ENCODE measurements around the gene ADTRP.
"Not testable (repeated sequence)": the region's sequence is repeated elsewhere in the genome, so short reads cannot be mapped to it uniquely, and the experiment has no call there.

ADTRP gene

GRCh38 chr6:11692451-11693376 is 85.9 kb downstream of the ADTRP start:
- no peak for DNase-seq (ENCODE audit: low spot score)

GRCh38 chr6:11689847-11690246 is 88.8 kb downstream of the ADTRP start:
- no peak for DNase-seq (ENCODE audit: low spot score)

DNA sequence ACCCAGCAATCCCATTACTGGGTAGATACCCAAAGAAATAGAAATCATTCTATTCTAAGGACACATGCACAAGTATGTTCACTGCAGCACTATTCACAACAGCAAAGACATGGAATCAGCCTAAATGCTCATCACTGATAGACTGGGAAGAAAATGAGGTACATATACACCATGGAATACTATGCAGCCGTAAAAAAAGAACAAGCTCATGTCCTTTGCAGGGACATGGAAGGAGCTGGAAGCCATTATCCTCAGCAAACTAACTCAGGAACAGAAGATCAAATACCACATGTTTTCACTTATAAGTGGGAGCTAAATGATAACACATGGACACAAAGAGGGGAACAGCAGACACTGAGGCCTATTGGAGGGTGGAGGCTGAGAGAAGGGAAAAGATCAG is 89.2 kb downstream of the ADTRP start:
- DNase-seq (ENCODE audit: low spot score), result not testable (repeated sequence)

DNA sequence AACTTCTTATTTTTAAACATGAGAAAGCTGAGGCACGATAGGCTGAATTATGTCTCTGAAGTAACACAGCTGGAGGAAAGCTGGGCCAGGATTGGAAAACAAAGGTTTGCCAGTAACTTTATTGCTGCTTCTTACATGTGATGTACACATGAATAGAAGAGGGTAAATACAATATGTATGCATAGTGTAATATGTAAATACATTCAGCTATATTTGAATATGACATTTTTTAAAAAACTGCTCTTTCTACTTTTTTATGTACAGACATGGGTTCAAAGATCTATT is 90.2 kb downstream of the ADTRP start:
- no peak for DNase-seq (ENCODE audit: low spot score)

DNA sequence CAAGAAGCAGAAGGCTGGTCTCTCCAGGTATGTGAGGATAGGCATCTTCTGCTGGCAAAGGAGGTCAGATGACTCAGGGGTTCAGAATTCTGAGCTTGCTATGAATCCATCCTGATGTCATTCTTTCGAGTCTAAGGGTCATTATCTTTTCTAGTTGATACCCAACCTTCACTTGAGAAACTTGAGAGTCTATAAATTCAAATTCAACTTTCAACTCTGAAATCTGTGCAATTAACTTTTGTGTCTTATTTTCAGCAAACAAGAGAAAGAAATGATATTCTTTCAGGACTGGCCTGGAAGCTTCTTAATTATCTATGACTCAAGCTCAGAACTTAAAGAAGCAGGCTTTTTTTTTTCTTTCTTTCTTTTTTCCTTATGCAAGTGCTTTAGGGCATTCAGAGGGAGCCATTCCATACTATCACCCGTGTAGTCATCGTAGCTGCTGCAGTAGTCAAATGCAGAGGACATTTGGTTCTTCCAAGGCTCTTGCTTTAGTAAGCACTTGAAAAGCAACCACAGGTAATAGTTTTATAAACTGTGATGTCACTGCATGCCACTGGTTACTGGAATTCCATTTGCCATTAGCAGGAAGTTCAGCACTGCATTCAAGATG is 93.0 kb downstream of the ADTRP start:
- no peak for DNase-seq (ENCODE audit: low spot score)

DNA sequence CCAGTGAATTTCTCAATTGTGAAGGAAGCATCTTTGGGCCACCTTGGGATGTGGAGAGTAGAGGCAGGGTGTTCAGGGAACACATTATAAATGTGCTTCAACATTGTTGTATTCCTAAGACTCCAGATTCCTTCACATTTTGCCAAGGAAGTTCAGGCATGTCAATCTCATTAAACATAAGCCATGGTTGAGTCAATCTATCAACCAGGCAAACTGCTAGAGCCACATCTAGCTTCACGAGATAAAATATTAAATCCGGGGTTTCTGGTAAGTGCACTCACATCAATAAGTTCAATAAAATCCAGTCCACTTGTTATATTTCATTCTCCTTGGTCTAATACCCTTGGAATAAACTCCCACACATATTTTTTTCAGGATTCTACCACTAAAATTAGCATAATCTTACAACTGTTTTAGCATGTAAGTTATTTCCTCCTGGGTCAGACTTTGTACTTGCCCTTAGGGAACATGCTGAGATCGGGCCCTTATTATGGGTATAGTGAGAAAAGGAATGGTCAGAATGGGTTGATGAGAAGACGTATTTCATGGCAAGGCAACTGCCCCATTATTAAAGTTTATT is 93.6 kb downstream of the ADTRP start:
- DNase-seq (ENCODE audit: low spot score), result no peak

DNA sequence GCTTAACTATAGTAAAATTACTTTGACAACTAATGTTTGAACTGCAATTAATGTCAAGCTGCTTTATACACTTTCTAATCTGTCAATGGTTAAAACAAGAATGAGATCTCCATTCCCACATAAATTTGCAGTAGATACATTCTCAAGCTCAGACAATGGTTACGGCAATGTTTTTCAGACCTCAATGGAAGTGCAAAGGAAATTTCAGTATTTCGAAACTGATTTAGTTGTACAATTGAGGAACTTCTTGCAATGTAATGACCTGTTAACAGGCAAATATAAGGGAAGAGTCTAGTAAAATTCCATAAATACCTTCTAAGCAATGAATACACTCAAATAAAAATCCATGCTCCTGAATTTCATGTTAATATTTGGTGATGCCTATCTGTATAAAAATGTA is 94.7 kb downstream of the ADTRP start:
- DNase-seq (ENCODE audit: low spot score), result no peak

GRCh38 chr6:11682561-11682975 is 96.0 kb downstream of the ADTRP start:
- no peak for DNase-seq (ENCODE audit: low spot score)

GRCh38 chr6:11681770-11682169 is 96.8 kb downstream of the ADTRP start:
- DNase-seq (ENCODE audit: low spot score), result no peak

DNA sequence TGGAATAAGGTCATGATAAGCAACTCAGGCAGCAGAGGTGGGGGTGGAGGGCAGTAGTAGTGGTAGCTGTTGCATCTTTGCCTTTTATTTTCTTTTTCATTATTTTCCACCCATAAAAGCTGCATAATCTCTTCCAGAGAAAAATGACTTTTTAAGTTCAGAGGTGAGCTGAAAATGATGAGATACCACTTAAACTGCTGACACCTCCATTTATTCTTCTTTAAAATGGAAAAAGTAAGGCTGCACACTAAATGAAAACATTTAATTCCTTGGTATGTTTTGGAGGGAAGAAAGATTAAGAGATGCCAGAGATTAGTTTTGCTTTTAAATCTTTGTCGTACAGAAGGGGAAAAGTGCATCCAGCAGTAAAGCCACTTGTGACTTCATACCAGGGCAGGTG is 97.2 kb downstream of the ADTRP start:
- no peak for DNase-seq (ENCODE audit: low spot score)

DNA sequence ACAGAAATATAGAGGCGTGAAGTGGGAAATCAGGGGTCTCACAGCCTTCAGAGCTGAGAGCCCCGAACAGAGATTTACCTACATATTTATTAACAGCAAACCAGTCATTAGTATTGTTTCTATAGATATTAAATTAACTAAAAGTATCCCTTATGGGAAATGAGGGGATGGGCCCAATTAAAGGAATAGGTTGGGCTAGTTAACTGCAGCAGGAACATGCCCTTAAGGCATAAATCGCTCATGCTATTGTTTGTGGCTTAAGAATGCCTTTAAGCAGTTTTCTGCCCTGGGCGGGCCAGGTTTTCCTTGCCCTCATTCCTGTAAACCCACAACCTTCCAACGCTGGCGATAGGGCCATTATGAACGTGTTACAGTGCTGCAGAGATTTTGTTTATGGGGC is 98.1 kb downstream of the ADTRP start:
- DNase-seq (ENCODE audit: low spot score), result not testable (repeated sequence)

- no peak for DNase-seq (ENCODE audit: low spot score)
Observed at GRCh38 chr6:11679099-11679498, 99.5 kb downstream of the ADTRP start.

- DNase-seq (ENCODE audit: low spot score), result peak; percentile 9
Observed at GRCh38 chr6:11675601-11676000, 103.0 kb downstream of the ADTRP start.

DNA sequence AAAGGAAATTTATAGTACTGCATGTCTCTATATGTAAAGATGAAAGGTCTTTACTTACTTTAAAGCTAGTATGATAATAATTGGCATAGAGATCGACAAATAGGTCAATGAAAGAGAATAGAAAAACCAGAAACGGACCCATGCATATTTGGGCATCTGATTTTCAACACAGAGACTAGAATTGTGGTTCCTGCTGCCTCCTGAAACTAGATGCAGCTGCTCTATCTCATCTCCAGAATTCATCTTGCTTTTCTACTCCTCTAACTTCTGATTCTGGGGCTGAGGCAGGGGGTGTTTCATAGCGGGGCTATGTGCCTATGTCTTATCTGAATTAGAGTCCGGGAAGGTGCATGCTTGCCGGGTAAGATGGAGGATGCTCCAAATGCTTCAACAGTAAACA is 105.9 kb downstream of the ADTRP start:
- no peak for DNase-seq (ENCODE audit: low spot score)

DNA sequence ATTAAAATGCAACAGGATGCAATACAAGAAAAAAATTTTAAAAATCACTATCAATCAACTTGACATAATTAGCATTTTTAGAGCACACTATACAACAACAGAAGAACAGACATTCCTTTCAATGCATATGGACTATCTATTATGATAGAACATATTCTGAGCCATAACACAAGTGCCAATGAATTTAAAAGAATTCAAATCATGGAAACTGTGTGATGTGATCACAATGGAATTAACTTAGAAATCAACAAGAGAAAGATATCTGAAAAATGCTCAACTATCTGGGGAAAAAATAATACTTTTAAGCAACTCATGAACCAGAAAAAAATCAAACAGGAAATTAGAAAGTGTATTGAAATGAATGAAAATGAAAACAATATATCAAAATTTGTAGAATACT is 106.3 kb downstream of the ADTRP start:
- no peak for DNase-seq (ENCODE audit: low spot score)

DNA sequence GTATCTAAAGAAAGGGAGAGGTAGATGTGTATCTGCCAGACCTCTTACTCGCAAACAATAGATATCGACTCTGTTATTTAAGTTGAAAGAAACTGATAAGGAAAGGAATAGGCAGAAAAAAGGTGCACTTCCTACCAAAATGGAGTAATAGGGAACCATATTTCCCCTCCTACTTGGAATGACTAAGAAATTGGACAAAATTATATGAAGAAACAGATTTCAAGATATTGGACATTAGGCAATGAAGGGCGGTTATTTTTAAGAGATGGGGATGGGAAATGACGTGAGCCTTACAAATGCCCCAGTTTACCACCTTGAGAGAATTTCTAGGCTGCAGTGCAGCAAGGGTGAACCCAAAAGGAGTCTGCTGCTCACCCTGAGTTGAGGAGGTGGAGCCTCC is 108.9 kb downstream of the ADTRP start:
- no peak for DNase-seq (ENCODE audit: low spot score)

DNA sequence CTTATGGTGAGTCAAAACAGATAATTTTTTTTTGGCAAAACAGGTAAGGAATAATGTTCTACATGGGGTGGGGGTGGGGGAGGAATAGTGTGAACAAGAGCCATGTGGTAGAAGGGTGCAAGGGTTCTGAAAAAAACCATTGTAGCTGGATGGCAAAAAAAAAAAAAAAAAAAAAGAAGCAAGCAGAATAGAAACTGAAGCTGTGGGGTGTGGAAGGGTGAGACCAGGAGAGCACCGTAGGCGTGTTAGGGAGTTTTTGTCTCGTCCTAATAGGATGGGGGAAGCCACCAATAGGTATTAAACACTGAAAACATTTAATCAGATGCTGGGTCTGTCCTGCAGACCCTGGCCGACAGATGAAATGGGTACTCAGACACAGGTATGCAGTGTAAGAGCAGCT is 110.1 kb downstream of the ADTRP start:
- no peak for DNase-seq (ENCODE audit: low spot score)

DNA sequence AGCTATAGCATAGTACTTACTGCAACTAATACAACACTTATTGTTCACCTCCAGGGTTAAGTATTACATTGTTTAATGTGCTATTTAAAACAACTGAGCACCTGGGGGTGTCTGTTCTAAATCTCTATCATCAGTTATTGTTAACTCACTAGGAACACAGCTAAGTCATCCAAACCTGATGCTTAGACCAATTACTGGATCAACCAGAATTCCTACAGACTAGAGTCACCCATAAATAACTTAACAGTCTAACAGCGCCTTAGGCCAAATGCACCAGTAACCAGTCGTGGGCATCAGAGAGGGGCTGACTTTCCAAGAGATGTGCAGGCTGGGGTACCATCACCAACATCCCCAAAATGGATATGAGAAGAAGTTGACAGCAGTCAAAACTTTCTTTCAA is 110.7 kb downstream of the ADTRP start:
- no peak for DNase-seq (ENCODE audit: low spot score)

GRCh38 chr6:11665604-11666326 is 112.8 kb downstream of the ADTRP start:
- no peak for DNase-seq (ENCODE audit: low spot score)

All from Ammon's horn (tissue), 1 donor.